DOHH2 (cell line): Measurements from ENCODE around the gene HPSE2.
A peak's percentile ranks its signal among the peaks of the same experiment; 100 is the strongest.

Experiments
- H3F3A ChIP-seq: fragments of 200-600 bp; sonication (generic), shearing (Covaris generic); 2 replicates; pipeline ENCODE4 v1.6.0; 2016; ENCODE audit warnings: antibody characterized with exemption, mild to moderate bottlenecking; ENCODE audit not compliant: control insufficient read depth, insufficient read depth
- H3K27ac ChIP-seq: fragments of 200-600 bp; sonication (generic); 2 replicates; pipeline ENCODE4 v1.5.1; 2014; ENCODE audit warnings: low read depth, mild to moderate bottlenecking, low read length, moderate library complexity
- H3K27me3 ChIP-seq: fragments of 200-600 bp; sonication (generic); 2 replicates; pipeline ENCODE4 v1.6.1; 2014; ENCODE audit warnings: mild to moderate bottlenecking, low read length, mixed read lengths; ENCODE audit not compliant: control insufficient read depth
- H3K36me3 ChIP-seq: fragments of 200-600 bp; sonication (generic); 2 replicates; pipeline ENCODE4 v1.6.1; 2014; ENCODE audit warnings: mild to moderate bottlenecking, low read length, moderate library complexity, mixed read lengths; ENCODE audit not compliant: control insufficient read depth
- H3K4me1 ChIP-seq: fragments of 200-600 bp; sonication (generic); 2 replicates; pipeline ENCODE4 v1.6.1; 2014; ENCODE audit warnings: mild to moderate bottlenecking, low read length, mixed read lengths; ENCODE audit not compliant: control insufficient read depth
- H3K4me2 ChIP-seq: fragments of 200-600 bp; sonication (generic); 2 replicates; pipeline ENCODE4 v1.6.0; 2014; ENCODE audit warnings: mild to moderate bottlenecking, low read length, moderate library complexity
- H3K4me3 ChIP-seq: fragments of 200-600 bp; sonication (generic); 2 replicates; pipeline ENCODE4 v1.5.1; 2014; ENCODE audit warnings: mild to moderate bottlenecking, low read length, mixed read lengths
- H3K79me2 ChIP-seq: fragments of 200-600 bp; sonication (generic); 2 replicates; pipeline ENCODE4 v1.6.1; 2014; ENCODE audit warnings: mild to moderate bottlenecking, low read length, mixed read lengths; ENCODE audit not compliant: control insufficient read depth
- H3K9me2 ChIP-seq: fragments of 200-600 bp; sonication (generic); replicated peaks from 2 replicates; pipeline ENCODE4 v1.6.1; 2014; ENCODE audit warnings: mild to moderate bottlenecking, low read length, mixed read lengths; ENCODE audit not compliant: control insufficient read depth
- H3K9me3 ChIP-seq: fragments of 200-600 bp; sonication (generic); 2 replicates; pipeline ENCODE4 v1.6.1; 2014; ENCODE audit warnings: antibody characterized with exemption, low read length, mixed read lengths; ENCODE audit not compliant: control insufficient read depth, insufficient read depth
- H4K20me1 ChIP-seq: fragments of 200-600 bp; sonication (generic); 2 replicates; pipeline ENCODE4 v1.6.0; 2014; ENCODE audit warnings: low read depth, mild to moderate bottlenecking, antibody characterized with exemption, low read length, moderate library complexity; ENCODE audit not compliant: control insufficient read depth, insufficient read depth
- CTCF ChIP-seq: fragments of 200-600 bp; sonication (generic); IDR thresholded peaks from one replicate; pipeline ENCODE4 v1.5.1; 2014; ENCODE audit warnings: antibody characterized with exemption, mild to moderate bottlenecking, low read depth, low read length; ENCODE audit not compliant: poor library complexity, severe bottlenecking
- EZH2phosphoT487 ChIP-seq: fragments of 200-600 bp; sonication (generic); IDR thresholded peaks from 2 replicates; pipeline ENCODE4 v1.6.1; 2017; ENCODE audit warnings: borderline replicate concordance, mild to moderate bottlenecking, antibody characterized with exemption, low read length, moderate library complexity, mixed read lengths

HPSE2 gene

GRCh38 chr10:98778277-98778759 is 457.3 kb downstream of the HPSE2 start:
- H3F3A ChIP-seq, result no peaks in the 10 kb centered on the region
- no peaks in the 10 kb centered on the region for H3K9me2 ChIP-seq
- H3K4me1 ChIP-seq, result no peaks in the 10 kb centered on the region
- H3K79me2 ChIP-seq, result no peaks in the 10 kb centered on the region
- H4K20me1 ChIP-seq, result no peaks in the 10 kb centered on the region
- H3K4me2 ChIP-seq, result no peak overlapping the region
- no peaks in the 10 kb centered on the region for H3K36me3 ChIP-seq
- no peaks in the 10 kb centered on the region; the same call in 1 of the 2 replicates for H3K27me3 ChIP-seq
- no peak overlapping the region for H3K27ac ChIP-seq
- TF ChIP-seq EZH2phosphoT487 (no peak), CTCF (no peak)
- H3K9me3 ChIP-seq, result no peaks in the 10 kb centered on the region
- no peak overlapping the region for H3K4me3 ChIP-seq

GRCh38 chr10:98758463-98758862 is 477.2 kb downstream of the HPSE2 start:
- H3K4me2 ChIP-seq, result no peak overlapping the region
- no peaks in the 10 kb centered on the region for H3K9me3 ChIP-seq
- no peak overlapping the region for H3K4me3 ChIP-seq
- no peak overlapping the region for H3K27ac ChIP-seq
- no peaks in the 10 kb centered on the region for H3K9me2 ChIP-seq
- H4K20me1 ChIP-seq, result no peaks in the 10 kb centered on the region
- no peaks in the 10 kb centered on the region for H3K36me3 ChIP-seq
- no peaks in the 10 kb centered on the region for H3F3A ChIP-seq
- no peaks in the 10 kb centered on the region for H3K27me3 ChIP-seq
- H3K4me1 ChIP-seq, result no peaks in the 10 kb centered on the region
- no peak for TF ChIP-seq CTCF
- no peaks in the 10 kb centered on the region for H3K79me2 ChIP-seq

- Histone ChIP-seq H3K27me3 (no peaks in the 10 kb centered on the region), H3K79me2 (no peaks in the 10 kb centered on the region), H3K9me2 (no peaks in the 10 kb centered on the region), H3K4me1 (no peaks in the 10 kb centered on the region), H3K4me3 (no peak overlapping the region), H3K27ac (no peak overlapping the region), H3K9me3 (no peaks in the 10 kb centered on the region), H4K20me1 (no peaks in the 10 kb centered on the region), H3K4me2 (no peak overlapping the region), H3F3A (no peaks in the 10 kb centered on the region), H3K36me3 (no peaks in the 10 kb centered on the region)
- TF ChIP-seq CTCF (peak; percentile 54), EZH2phosphoT487 (no peak)
Measured at GRCh38 chr10:98748298-98748697, 487.4 kb downstream of the HPSE2 start.

GRCh38 chr10:98745645-98746044 is 490.0 kb downstream of the HPSE2 start:
- H3K9me3 ChIP-seq, result no peaks in the 10 kb centered on the region
- H3F3A ChIP-seq, result no peaks in the 10 kb centered on the region
- H3K27me3 ChIP-seq, result no peaks in the 10 kb centered on the region

More at GRCh38 chr10:98745645-98746044, 490.0 kb downstream of the HPSE2 start:
- Histone ChIP-seq H3K4me3 (no peak overlapping the region), H3K4me1 (no peaks in the 10 kb centered on the region), H3K4me2 (no peak overlapping the region), H3K27ac (no peak overlapping the region), H3K36me3 (no peaks in the 10 kb centered on the region), H3K79me2 (no peaks in the 10 kb centered on the region), H3K9me2 (no peaks in the 10 kb centered on the region), H4K20me1 (no peaks in the 10 kb centered on the region)
- no peak for TF ChIP-seq EZH2phosphoT487
- TF ChIP-seq CTCF, result peak; percentile 17
